Right lobe of liver (tissue), 4 donors: Measurements from ENCODE around the gene MBP.
"Not testable (repeated sequence)": the region's sequence is repeated elsewhere in the genome, so short reads cannot be mapped to it uniquely, and the experiment has no call there.

ENCODE experiments used
- POLR2A ChIP-seq: fragments of 450-650 bp; IDR thresholded peaks from one replicate; pipeline ENCODE4 v1.6.1; 2017; ENCODE audit warnings: antibody characterized with exemption, mild to moderate bottlenecking
- TF ChIP-seq, protein P1 (sequence below), 4 donors: fragments of 200-600 bp in 3 of 4; fragments of 450-650 bp in 1 of 4; IDR thresholded peaks; one replicate each; pipeline versions ENCODE4 v1.5.1 to v1.8.0; 2016 to 2022; ENCODE audit warnings: antibody characterized with exemption in 4 of 4, mild to moderate bottlenecking in 2 of 4
- donor health status: DM: no; HTN: no; CAD: no.
- donor health status: DM: no; HTN: no; CAD: no.
- donor health status: DM: no; HTN: yes; CAD: no.

DNA sequence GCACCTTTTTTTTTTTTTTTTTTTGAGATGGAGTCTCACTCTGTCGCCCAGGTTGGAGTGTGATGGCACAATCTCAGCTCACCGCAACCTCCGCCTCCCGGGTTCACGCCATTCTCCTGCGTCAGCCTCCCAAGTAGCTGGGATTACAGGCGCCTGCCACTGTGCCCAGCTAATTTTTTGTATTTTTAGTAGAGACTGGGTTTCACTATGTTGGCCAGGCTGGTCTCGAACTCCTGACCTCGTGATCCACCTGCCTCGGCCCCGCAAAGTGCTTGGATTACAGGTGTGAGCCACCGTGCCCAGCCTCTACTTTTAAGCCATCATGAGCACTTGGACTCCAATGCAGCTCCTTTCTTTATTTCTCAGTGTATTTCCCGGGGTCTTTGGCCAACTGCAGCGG, 111.1 kb downstream of the MBP start:
- TF ChIP-seq, protein P1, sequence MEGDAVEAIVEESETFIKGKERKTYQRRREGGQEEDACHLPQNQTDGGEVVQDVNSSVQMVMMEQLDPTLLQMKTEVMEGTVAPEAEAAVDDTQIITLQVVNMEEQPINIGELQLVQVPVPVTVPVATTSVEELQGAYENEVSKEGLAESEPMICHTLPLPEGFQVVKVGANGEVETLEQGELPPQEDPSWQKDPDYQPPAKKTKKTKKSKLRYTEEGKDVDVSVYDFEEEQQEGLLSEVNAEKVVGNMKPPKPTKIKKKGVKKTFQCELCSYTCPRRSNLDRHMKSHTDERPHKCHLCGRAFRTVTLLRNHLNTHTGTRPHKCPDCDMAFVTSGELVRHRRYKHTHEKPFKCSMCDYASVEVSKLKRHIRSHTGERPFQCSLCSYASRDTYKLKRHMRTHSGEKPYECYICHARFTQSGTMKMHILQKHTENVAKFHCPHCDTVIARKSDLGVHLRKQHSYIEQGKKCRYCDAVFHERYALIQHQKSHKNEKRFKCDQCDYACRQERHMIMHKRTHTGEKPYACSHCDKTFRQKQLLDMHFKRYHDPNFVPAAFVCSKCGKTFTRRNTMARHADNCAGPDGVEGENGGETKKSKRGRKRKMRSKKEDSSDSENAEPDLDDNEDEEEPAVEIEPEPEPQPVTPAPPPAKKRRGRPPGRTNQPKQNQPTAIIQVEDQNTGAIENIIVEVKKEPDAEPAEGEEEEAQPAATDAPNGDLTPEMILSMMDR (IDR thresholded peaks at IDR 0.05) = not testable (repeated sequence)
- not testable (repeated sequence) for TF ChIP-seq POLR2A
